GM12878 (cell line): ENCODE measurements around the gene PTPRJ. TPM values are rescaled to one million over a fixed set of nuclear protein-coding genes. Genes with fewer than 3 reads are reported as not detected.

ENCODE experiments used
- ATAC-seq: fragments of 200-7000 bp; cut with Tn5 transposase; 3 replicates; pipeline ENCODE4 v1.9.1; 2020; ENCODE audit warnings: mild to moderate bottlenecking, moderate library complexity
- BruUV-seq: library from RNA; stranded (reverse); fragments of 400-500 nt; replicated peaks from 2 replicates; lab custom pipeline; 2021; lab: Mats Ljungman, UMichigan
- CTCF ChIA-PET: fragments of 300-600 bp; sonication (Branson Sonifier 250); formaldehyde crosslinking; extraction: SDS; loops from one replicate; lab custom pipeline; 2021; ENCODE audit warnings: inconsistent platforms; lab: Yijun Ruan, JAX
- POLR2A ChIA-PET: fragments of 350-600 bp; formaldehyde crosslinking; extraction: SDS; loops from one replicate; lab custom pipeline; 2021; ENCODE audit warnings: inconsistent platforms; lab: Charles Lee
- RAD21 ChIA-PET: fragments of 300-600 bp; sonication (Branson Sonifier 250); formaldehyde crosslinking; loops from one replicate; lab custom pipeline; 2023; ENCODE audit warnings: antibody characterized with exemption; ENCODE audit not compliant: unreplicated experiment; lab: Charles Lee
- SMC1A ChIA-PET: fragments of 300-600 bp; sonication (Branson Sonifier 250); formaldehyde crosslinking; loops from one replicate; lab custom pipeline; 2023; ENCODE audit not compliant: unreplicated experiment, uncharacterized antibody; lab: Charles Lee
- DNase-seq: peaks from one replicate; pipeline ENCODE4 v3.0.0-alpha.2; 2011; ENCODE audit warnings: low read depth, low spot score
- FAIRE-seq: peaks from 3 replicates; lab custom pipeline; 2011; peaks lifted over from hg19 to GRCh38; lab: Jason Lieb, UNC
- H2AFZ ChIP-seq: 2 replicates; pipeline ENCODE4 v1.6.0; 2011; ENCODE audit warnings: low read depth, low read length, control low read depth; ENCODE audit not compliant: control insufficient read depth
- H3K27ac ChIP-seq: 2 replicates; pipeline ENCODE4 v1.5.1; 2011; ENCODE audit warnings: control low read depth; ENCODE audit not compliant: control insufficient read depth, insufficient read depth
- H3K27me3 ChIP-seq, 2 experiments: replicated peaks in 1 of 2; 2 replicates each; pipeline versions ENCODE4 v1.6.0 to v1.6.1; 2011; ENCODE audit warnings: low read length in 1 of 2; ENCODE audit not compliant: control insufficient read depth in 2 of 2, insufficient read depth in 2 of 2
- H3K36me3 ChIP-seq, 2 experiments: 2 replicates each; pipeline ENCODE4 v1.5.1; 2011; ENCODE audit warnings: low read length in 1 of 2; ENCODE audit not compliant: control insufficient read depth in 2 of 2, insufficient read depth in 2 of 2
- H3K4me1 ChIP-seq: 2 replicates; pipeline ENCODE4 v1.6.1; 2011; ENCODE audit warnings: mild to moderate bottlenecking, low read length, moderate library complexity, mixed read lengths; ENCODE audit not compliant: control insufficient read depth, insufficient read depth
- H3K4me2 ChIP-seq: 2 replicates; pipeline ENCODE4 v1.6.0; 2011; ENCODE audit warnings: control low read depth; ENCODE audit not compliant: control insufficient read depth, insufficient read depth
- H3K4me3 ChIP-seq: fragments of 200-600 bp; sonication (generic); 2 replicates; pipeline ENCODE4 v1.5.1; 2016
- H3K79me2 ChIP-seq: 2 replicates; pipeline ENCODE4 v1.6.0; 2011; ENCODE audit warnings: low read length; ENCODE audit not compliant: control insufficient read depth, insufficient read depth
- H3K9ac ChIP-seq: 2 replicates; pipeline ENCODE4 v1.8.0; 2011; ENCODE audit warnings: low read length, control low read depth, mixed read lengths; ENCODE audit not compliant: control insufficient read depth, insufficient read depth
- H3K9me3 ChIP-seq: replicated peaks from 3 replicates; pipeline ENCODE4 v1.5.1; 2011; ENCODE audit warnings: mild to moderate bottlenecking, low read length; ENCODE audit not compliant: control insufficient read depth, insufficient read depth
- H4K20me1 ChIP-seq: 2 replicates; pipeline ENCODE4 v1.6.0; 2011; ENCODE audit not compliant: control insufficient read depth, insufficient read depth
- IRF4 ChIP-seq: IDR thresholded peaks from 2 replicates; pipeline ENCODE4 v1.6.1; 2011; ENCODE audit warnings: low read depth, low read length
- KLF5 ChIP-seq: fragments of 450-650 bp; IDR thresholded peaks from 2 replicates; pipeline ENCODE4 v1.6.1; 2014; ENCODE audit warnings: mild to moderate bottlenecking; ENCODE audit not compliant: partially characterized antibody
- WGBS: methylation state at CpG from one replicate; pipeline ENCODE4 v1.1.6; 2016; ENCODE audit warnings: low lambda C conversion rate; ENCODE audit not compliant: insufficient replicate concordance, insufficient coverage; ENCODE audit errors: missing lambda C conversion rate; 5-methylcytosine and 5-hydroxymethylcytosine counted together
- in situ Hi-C: fragments of 300-500 bp; cut with MboI; formaldehyde crosslinking; loops from 9 replicates; pipeline ENCODE4 v1.14.3; 2018; ENCODE audit warnings: mixed read lengths
- intact Hi-C: fragments of 100-400 bp; cut with micrococcal nuclease; formaldehyde crosslinking; loops from one replicate; pipeline ENCODE4 v1.14.2; 2022; ENCODE audit not compliant: unreplicated experiment
- polyA plus RNA-seq, 11 experiments: library from polyadenylated mRNA; depleted of rRNA in 4 of 11; unstranded in 6 of 11; stranded (reverse) in 5 of 11; fragments of >200 nt; fragmentation: Nextera tagmentation in 4 of 11; fragmentation: Illumina TruSeq in 1 of 11; extraction: Ambion mirVana in 4 of 11; extraction: Trizol in 1 of 11; gene quantifications; 1 replicate in 1 of 11; 2 replicates in 10 of 11; pipeline versions ENCODE4 v1.2.1 to v1.2.3, GENCODE V29; 2011 to 2016; ENCODE audit warnings: inconsistent platforms in 2 of 11, missing spikeins in 2 of 11, low read depth in 1 of 11
- total RNA-seq, 4 experiments: library from RNA; depleted of rRNA in 3 of 4; stranded (reverse); fragments of >200 nt in 3 of 4; fragmentation: Illumina TruSeq in 1 of 4; extraction: Trizol in 1 of 4; gene quantifications; 2 replicates each; pipeline versions ENCODE4 v1.2.1 to v1.2.3, GENCODE V29; 2013 to 2021
- TF ChIP-seq, protein P1 (sequence below): IDR thresholded peaks from 2 replicates; pipeline ENCODE4 v1.6.1; 2011; ENCODE audit warnings: mild to moderate bottlenecking, low read depth, low read length, moderate library complexity; ENCODE audit not compliant: insufficient replicate concordance

PTPRJ gene
- total and polyA plus RNA-seq, 10 of the 15 experiments (the other 5 are each of a cell fraction or from before 2014, with no cell fraction given): 0.22 to 22.4 (median 7.4) TPM

- TF ChIP-seq KLF5: no peak
- TF ChIP-seq IRF4: no peak
- TF ChIP-seq, protein P1, sequence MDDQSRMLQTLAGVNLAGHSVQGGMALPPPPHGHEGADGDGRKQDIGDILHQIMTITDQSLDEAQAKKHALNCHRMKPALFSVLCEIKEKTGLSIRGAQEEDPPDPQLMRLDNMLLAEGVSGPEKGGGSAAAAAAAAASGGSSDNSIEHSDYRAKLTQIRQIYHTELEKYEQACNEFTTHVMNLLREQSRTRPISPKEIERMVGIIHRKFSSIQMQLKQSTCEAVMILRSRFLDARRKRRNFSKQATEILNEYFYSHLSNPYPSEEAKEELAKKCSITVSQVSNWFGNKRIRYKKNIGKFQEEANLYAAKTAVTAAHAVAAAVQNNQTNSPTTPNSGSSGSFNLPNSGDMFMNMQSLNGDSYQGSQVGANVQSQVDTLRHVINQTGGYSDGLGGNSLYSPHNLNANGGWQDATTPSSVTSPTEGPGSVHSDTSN: peak; percentile 21
- H3K9me3 ChIP-seq: no peaks in the 10 kb centered on the region
- in situ Hi-C loops (loop anchor here (25.0 kb wide), 1 partner anchor 370 kb away; the partner anchor contains the start of genes OR4C3 and OR4S1), intact Hi-C loops (no loop called here)
- H3K27ac ChIP-seq: no peak overlapping the region
- H3K79me2 ChIP-seq: no peaks in the 10 kb centered on the region
- SMC1A ChIA-PET: interaction anchor here (0.9 kb wide), 1 partner anchor 77 kb away, joined by 3 read pairs; no protein-coding TSS in a partner anchor
- H3K36me3 ChIP-seq: no peaks in the 10 kb centered on the region
- WGBS: 59% methylated on average over 7 of the region's 7 CpGs
- H2AFZ ChIP-seq: no peak overlapping the region
- DNase-seq: no peak
- peak; percentile 46 for ATAC-seq
- H3K4me2 ChIP-seq: no peak overlapping the region
- POLR2A ChIA-PET: interaction anchor here (0.9 kb wide), 1 partner anchor 28 kb away, joined by 3 read pairs; no protein-coding TSS in a partner anchor
- H3K27me3 ChIP-seq: no peaks in the 10 kb centered on the region
- RAD21 ChIA-PET: interaction anchor here (1.3 kb wide), 1 partner anchor 167 kb away, joined by 4 read pairs; no protein-coding TSS in a partner anchor
- CTCF ChIA-PET: interaction anchor here (13.6 kb wide), 1 partner anchor 166 kb away, joined by 244 read pairs; no protein-coding TSS in a partner anchor
- no peak overlapping the region for H3K4me3 ChIP-seq
- no peak overlapping the region for H3K9ac ChIP-seq
- no peak for FAIRE-seq
- H3K4me1 ChIP-seq: peaks cover under 1% of the 10 kb centered on the region; the same call in 1 of the 2 replicates
- H4K20me1 ChIP-seq: no peaks in the 10 kb centered on the region
- BruUV-seq: no TSS peak
Measured at GRCh38 chr11:47941907-47942558, 38.3 kb upstream of the PTPRJ start.
